Measurements from ENCODE around the gene PIGK.
"Not testable (repeated sequence)": the region's sequence is repeated elsewhere in the genome, so short reads cannot be mapped to it uniquely, and the experiment has no call there.

PIGK gene

GRCh38 chr1:77188770-77189169 lies 30.5 kb downstream of the PIGK start:
- DNase-seq = no peak

DNA sequence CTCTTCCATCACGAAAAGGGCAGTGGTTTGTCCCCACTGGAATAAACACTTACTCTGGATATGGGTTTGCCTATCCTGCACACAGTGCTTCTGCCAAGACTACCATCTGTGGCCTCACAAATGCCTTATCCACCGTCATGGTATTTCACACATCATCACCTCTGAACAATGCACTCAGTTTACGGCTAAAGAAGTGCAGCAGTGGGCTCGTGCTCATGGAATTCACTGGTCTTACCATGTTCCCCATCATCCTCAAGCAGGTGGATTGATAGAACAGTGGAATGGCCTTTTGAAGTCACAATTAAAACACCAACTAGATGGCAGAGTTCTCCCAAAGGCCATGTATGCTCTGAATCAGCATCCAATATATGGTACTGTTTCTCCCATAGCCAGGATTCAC lies 32.3 kb downstream of the PIGK start:
- not testable (repeated sequence) for DNase-seq

DNA sequence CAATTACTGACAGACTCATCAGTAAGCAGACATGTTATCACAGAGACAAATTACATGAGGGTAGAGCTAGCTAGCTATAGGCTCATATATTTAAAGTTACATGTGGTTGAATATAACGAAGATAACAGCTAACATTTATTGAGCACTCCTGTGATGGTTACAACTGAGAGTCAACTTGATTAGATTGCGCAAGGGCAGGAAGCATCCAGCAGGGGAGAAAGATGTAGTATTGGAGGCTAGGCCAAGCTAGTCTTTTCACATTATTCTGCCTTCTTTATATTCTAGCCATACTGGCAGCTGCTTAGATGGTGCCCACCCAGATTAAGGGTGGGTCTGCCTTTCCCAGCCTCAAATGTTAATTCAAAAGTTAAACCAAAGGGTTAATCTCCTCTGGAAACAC lies 37.1 kb downstream of the PIGK start:
- no peak for DNase-seq

GRCh38 chr1:77179632-77180031 lies 39.6 kb downstream of the PIGK start:
- DNase-seq = no peak

- DNase-seq = no peak
Measured at GRCh38 chr1:77175230-77175844, 43.9 kb downstream of the PIGK start.

- DNase-seq = no peak
Measured at GRCh38 chr1:77170687-77171086, 48.5 kb downstream of the PIGK start.

GRCh38 chr1:77168358-77168757 lies 50.9 kb downstream of the PIGK start:
- DNase-seq = no peak

GRCh38 chr1:77164434-77164944 lies 54.7 kb downstream of the PIGK start:
- DNase-seq = no peak

GRCh38 chr1:77159706-77160105 lies 59.5 kb downstream of the PIGK start:
- DNase-seq = not testable (repeated sequence)

DNA sequence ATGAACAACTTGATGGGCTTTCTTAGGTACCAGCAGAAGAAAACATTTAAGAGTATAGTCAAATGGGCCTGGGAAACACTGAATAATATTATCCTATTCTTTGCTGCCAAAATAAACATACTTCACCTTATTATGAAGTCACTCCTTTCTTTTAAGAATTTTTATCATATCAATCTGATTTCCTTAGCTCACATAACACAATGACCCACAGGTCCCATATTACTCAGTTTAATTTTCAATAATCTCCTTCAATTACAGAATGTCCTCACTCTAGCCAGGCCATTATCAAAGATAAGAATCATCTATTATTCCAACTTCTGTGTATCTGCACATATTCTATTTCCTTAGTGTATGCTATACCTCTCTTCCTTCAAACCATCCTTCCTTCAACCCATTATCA lies 63.0 kb downstream of the PIGK start:
- no peak for DNase-seq

DNA sequence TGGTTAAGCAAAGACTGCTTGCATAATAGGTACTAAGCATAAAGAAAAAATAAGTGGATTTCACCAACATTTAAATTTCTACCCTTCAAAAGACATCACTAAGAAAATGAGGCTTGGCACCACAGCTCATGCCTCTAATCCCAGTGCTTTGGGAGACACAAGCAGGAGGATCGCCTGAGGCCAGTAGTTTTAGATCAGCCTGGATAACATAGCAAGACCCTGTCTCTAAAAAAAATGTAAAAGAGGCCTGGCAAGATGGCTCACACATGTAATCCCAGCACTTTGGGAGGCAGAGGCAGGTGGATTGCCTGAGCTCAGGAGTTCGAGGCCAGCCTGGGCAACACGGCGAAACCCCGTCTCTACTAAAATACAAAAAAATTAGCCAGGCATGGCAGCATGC lies 73.0 kb downstream of the PIGK start:
- no peak for DNase-seq

- peak; percentile 6 for DNase-seq
Measured at GRCh38 chr1:77143529-77144121, 75.6 kb downstream of the PIGK start.

DNA sequence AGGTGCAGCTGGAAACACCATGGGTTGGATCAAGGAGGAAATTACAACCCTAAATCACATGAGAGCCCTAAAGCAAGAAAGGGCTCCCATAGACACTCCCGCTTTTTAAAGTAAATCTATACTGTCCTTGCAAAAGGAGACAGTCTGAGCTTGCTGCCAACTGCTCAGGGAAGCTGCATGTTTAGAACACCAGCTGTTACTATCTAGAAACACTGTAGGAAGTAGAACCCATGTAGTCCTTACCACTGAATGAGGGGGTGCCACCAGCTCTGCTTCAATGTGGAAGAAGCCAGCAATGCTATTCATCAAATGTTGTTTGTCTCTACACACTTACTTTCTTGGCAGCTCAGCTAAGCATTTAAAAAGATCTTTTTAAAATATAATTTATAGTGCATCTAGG lies 79.8 kb downstream of the PIGK start:
- DNase-seq = no peak

GRCh38 chr1:77134359-77134758 lies 84.9 kb downstream of the PIGK start:
- DNase-seq = no peak

- DNase-seq = no peak
Measured at GRCh38 chr1:77133731-77134358, 85.4 kb downstream of the PIGK start.

- DNase-seq = peak; percentile 31
Measured at GRCh38 chr1:77126307-77126706, 92.9 kb downstream of the PIGK start.

- DNase-seq = no peak
Measured at GRCh38 chr1:77121503-77121902, 97.7 kb downstream of the PIGK start.

- DNase-seq = no peak
Measured at GRCh38 chr1:77120950-77121349, 98.3 kb downstream of the PIGK start.

DNA sequence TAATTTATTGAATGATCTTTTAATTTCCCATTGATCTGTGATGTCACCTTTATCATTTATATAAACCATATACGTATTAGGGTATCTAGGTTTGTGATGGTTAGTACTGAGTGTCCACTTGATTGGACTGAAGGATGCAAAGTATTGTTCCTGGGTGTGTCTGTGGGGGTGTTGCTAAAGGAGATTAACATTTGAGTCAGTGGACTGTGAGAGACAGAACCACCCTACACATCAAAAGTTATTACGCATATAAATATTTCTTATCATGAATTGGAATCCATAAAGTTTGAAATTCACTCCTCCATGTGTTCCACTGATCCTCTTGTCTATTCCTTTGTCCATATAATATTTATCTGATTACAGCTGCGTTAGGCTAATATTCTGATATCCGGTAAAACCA lies 100.5 kb downstream of the PIGK start:
- DNase-seq = no peak

DNA sequence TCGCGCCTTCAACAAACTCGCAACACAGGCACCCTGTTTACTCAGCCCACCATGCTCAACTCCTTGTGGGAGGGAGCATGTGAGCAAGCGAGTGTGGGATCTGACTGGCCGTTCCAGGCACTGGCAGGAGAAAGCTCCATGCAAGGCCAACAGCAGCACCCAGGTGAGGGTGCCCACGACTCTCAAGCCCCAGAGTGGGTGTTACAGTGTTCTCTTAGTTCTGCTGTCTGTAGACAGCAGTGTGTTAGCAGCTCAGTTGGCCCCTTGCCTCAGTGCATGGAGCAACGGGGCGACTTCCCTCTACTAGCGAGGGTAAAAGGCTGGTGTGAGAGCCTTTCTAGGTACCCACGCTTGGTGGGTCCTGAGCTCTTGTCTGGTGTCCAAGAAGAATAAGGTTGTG lies 114.6 kb downstream of the PIGK start:
- no peak for DNase-seq

DNA sequence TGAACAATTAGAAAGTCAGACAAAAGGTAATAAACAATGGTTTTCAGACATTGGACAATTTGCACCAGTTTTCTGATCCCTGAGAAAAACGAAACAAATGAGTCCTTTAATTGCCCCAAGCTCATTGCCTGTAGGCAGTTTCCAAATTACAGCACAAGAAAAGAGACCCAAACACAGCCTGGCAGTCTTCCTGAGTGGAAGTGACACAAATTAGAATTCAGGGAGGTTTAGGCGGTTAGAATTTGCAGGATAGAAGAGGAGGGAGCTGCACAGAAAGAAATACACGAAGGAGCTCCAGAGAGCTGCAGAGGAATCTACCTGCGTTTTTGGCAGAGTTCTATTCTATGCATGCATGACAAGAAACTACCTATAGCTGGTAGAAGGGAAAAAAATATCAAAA lies 115.7 kb downstream of the PIGK start:
- no peak for DNase-seq

DNA sequence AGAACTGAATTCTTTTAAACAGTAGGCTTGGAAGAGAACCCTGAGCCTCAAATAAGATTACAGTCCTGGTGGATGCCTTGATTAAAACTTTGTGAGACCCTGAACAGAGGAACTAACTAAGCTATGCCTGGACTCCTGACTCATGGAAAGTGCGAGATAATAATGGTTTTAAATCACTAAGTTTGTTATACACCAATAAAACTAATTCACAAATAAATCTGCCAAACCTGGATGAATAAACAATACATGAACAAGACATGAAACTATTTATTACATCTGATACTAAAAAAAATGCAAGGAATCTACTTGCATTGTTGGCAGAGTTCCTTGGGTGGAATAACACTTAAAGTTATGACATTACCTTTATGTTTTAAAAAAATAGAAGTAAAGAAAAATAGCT lies 118.4 kb downstream of the PIGK start:
- no peak for DNase-seq

- DNase-seq = no peak
Measured at GRCh38 chr1:77096496-77097255, 122.6 kb downstream of the PIGK start.

DNA sequence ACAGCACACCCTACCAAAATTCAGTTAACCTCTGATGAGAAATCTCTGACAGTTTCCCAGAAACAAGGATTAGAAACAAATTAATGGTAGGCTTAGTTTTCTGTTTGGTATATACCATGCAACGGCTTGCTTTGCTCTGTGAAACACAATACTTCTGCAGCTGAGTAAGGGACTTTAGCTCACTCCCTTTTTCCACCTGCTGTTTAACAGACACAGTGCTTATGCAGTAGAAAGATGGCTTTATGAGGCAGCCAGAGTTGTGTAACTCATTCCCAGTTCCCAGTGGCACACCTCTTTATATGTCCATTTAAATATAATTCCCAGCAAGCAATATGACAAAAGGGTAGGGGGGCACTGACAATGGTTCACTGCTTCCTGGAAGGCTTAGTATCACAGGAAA lies 124.0 kb downstream of the PIGK start:
- DNase-seq = no peak

Measured in kidney glomerular epithelial cell (primary cell).